ENCODE results near the gene HVCN1. TPM values are rescaled to one million over a fixed set of nuclear protein-coding genes. Genes with fewer than 3 reads are reported as not detected.

The HVCN1 gene
- total and polyA plus RNA-seq, 2 of the 8 experiments (the other 6 are each of a cell fraction or from before 2014, with no cell fraction given), result 5.8 to 11.2 TPM

DNA sequence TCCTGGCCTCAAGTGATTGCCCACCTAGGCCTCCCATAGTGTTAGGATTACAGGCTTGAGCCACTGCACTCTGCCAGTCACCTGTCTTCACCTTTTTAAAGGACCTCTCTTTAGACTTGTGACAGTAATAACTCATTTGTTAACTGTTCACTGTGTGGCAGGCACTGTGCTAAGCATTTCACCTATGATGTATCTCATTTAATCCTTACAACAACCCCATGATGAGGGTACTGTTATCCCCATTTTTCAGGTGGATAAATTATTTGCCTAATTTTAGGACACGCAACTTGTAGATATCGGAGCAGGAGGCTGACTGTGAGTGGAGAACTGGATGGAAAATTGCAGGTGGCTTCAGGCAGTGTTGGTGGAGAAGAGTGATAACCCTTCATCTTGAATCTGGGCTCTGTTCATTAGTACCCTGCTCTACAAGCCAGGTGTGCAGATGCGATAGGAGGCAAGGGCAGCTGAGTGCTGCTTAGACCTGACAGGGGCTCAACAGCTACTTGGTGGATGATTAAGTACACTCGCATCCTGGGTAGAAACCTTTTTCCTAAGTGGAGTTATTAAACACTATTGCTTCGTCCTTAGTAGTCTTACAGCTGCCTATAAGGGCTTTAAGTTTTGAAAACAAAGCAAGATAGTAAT lies 72.3 kb downstream of the HVCN1 start:
- POLR2A ChIA-PET (ENCODE audit: partially characterized antibody), result no interaction called here
- Histone ChIP-seq H3K79me1 (ENCODE audit: low read depth, low read length) (no peaks in the 10 kb centered on the region), H2AK5ac (ENCODE audit: low read depth, low read length) (no peak overlapping the region), H3K9me3 (ENCODE audit: insufficient read depth in 2 of 2, low read depth in 1 of 2, low read length in 1 of 2) (no peaks in the 10 kb centered on the region), H4K91ac (replicated peaks; ENCODE audit: insufficient read length, low read length) (no peak overlapping the region), H4K5ac (ENCODE audit: insufficient read length, low read depth, low read length) (no peak overlapping the region), H3K4me3 (ENCODE audit: extremely low read depth in 1 of 4, insufficient read depth in 2 of 4, low read depth in 3 of 4, low read length in 4 of 4) (no peak overlapping the region), H3K23me2 (ENCODE audit: low read depth, low read length) (peaks cover 2% of the 10 kb centered on the region), H2BK15ac (ENCODE audit: low read length) (no peak overlapping the region), H3K4me1 (replicated peaks in 1 of 4; ENCODE audit: control insufficient read depth in 3 of 4, insufficient read depth in 4 of 4, low read length in 3 of 4) (no peaks in the 10 kb centered on the region), H4K20me1 (replicated peaks in 1 of 2; ENCODE audit: control insufficient read depth in 1 of 2, insufficient read depth in 2 of 2, low read length in 2 of 2) (no peaks in the 10 kb centered on the region), H3K18ac (ENCODE audit: extremely low read depth, low read length) (no peak overlapping the region), H3K14ac (ENCODE audit: insufficient read length) (no peak overlapping the region), H2BK12ac (ENCODE audit: low read depth, low read length) (no peak overlapping the region), H2BK5ac (ENCODE audit: low read depth, low read length) (no peak overlapping the region), H2AFZ (ENCODE audit: low read length) (no peak overlapping the region), H3K56ac (replicated peaks; ENCODE audit: insufficient read length, low read depth, low read length) (no peak overlapping the region), H3K9ac (replicated peaks in 1 of 4; ENCODE audit: extremely low read depth in 1 of 4, low read depth in 3 of 4, low read length in 3 of 4) (no peak overlapping the region), H3K79me2 (ENCODE audit: control insufficient read depth in 1 of 2, insufficient read depth in 2 of 2, low read length in 2 of 2) (no peaks in the 10 kb centered on the region), H3K27me3 (replicated peaks in 1 of 4; ENCODE audit: control insufficient read depth in 3 of 4, extremely low read depth in 1 of 4, insufficient read depth in 3 of 4, low read length in 3 of 4) (no peaks in the 10 kb centered on the region), H3K4me2 (ENCODE audit: insufficient read depth in 1 of 2, low read depth in 2 of 2, low read length in 2 of 2) (no peak overlapping the region), H4K8ac (ENCODE audit: extremely low read depth, insufficient read depth, low read length) (no peak overlapping the region; the same call in 1 of the 2 replicates), H3K4ac (replicated peaks; ENCODE audit: insufficient read length, low read depth, low read length) (no peak overlapping the region), H2BK120ac (replicated peaks; ENCODE audit: low read depth, low read length) (no peak overlapping the region), H3K36me3 (ENCODE audit: control insufficient read depth in 2 of 4, insufficient read depth in 4 of 4, low read length in 3 of 4) (no peaks in the 10 kb centered on the region), H3K23ac (ENCODE audit: insufficient read length) (no peak overlapping the region), H3K27ac (ENCODE audit: low read depth, low read length) (no peak overlapping the region), H2BK20ac (ENCODE audit: low read length) (no peak overlapping the region)
- 89% methylated on average over 5 of the region's 5 CpGs; no CpG with 5 or more reads in 1 of the 2 experiments for whole genome bisulfite sequencing, 2 experiments (ENCODE audit: extremely low coverage in 1 of 2, insufficient coverage in 1 of 2, insufficient read length in 1 of 2, insufficient replicate concordance in 2 of 2, low coverage in 1 of 2, low lambda C conversion rate in 2 of 2, missing lambda C conversion rate in 1 of 2)
- DNase-seq (ENCODE audit: low read depth in 1 of 2, low spot score in 2 of 2) (no peak), FAIRE-seq (no peak)
- CTCF ChIA-PET (ENCODE audit: partially characterized antibody), result interaction anchor here (0.8 to 1.8 kb wide), 7 partner anchors 15 to 211 kb away, joined by 3 to 7 read pairs (median 3); no protein-coding TSS in a partner anchor
- TF ChIP-seq TAF1 (IDR thresholded peaks at IDR 0.05; ENCODE audit: low read depth, low read length) (no peak), RAD21 (IDR thresholded peaks at IDR 0.05 in 1 of 2, conservative IDR thresholded peaks at IDR 0.05 in 1 of 2; ENCODE audit: low read depth in 2 of 2, low read length in 2 of 2) (no peak)

All from H1 (cell line).